CD4-positive, alpha-beta T cell (primary cell): Measurements from ENCODE around the gene COL25A1. TPM values are rescaled to one million over a fixed set of nuclear protein-coding genes. Genes with fewer than 3 reads are reported as not detected.

Source experiments
- ATAC-seq: fragments of 200-7000 bp; cut with Tn5 transposase; one replicate; pipeline ENCODE4 v1.10.0; 2022; ENCODE audit warnings: mild to moderate bottlenecking; ENCODE audit not compliant: poor library complexity
- CTCF ChIA-PET: fragments of 350-600 bp; sonication (Branson Sonifier 250); formaldehyde crosslinking; loops from one replicate; lab custom pipeline; 2021; ENCODE audit warnings: antibody characterized with exemption, inconsistent platforms; lab: Charles Lee
- POLR2A ChIA-PET: fragments of 350-600 bp; sonication (Branson Sonifier 250); formaldehyde crosslinking; loops from one replicate; lab custom pipeline; 2021; ENCODE audit warnings: antibody characterized with exemption, inconsistent platforms; lab: Charles Lee
- DNase-seq, 14 experiments: peaks; one replicate each; pipeline ENCODE4 v3.0.0-alpha.2; 2013 to 2020; ENCODE audit warnings: mixed read lengths in 2 of 14
- H3K27ac ChIP-seq, 2 donors: one replicate each; pipeline versions ENCODE4 v1.5.1 to v1.7.0; 2013; ENCODE audit warnings: low read length in 2 of 2, low read depth in 1 of 2, mild to moderate bottlenecking in 1 of 2
- H3K27me3 ChIP-seq, 2 experiments: 1 replicate in 1 of 2; 2 replicates in 1 of 2; pipeline versions ENCODE4 v1.6.1 to v1.7.0; 2013; ENCODE audit warnings: low read length in 2 of 2, control low read depth in 1 of 2, mild to moderate bottlenecking in 1 of 2, moderate library complexity in 1 of 2; ENCODE audit not compliant: insufficient read depth in 2 of 2, control insufficient read depth in 1 of 2
- H3K36me3 ChIP-seq: one replicate; pipeline ENCODE4 v1.6.1; 2013; ENCODE audit warnings: low read length, control low read depth; ENCODE audit not compliant: insufficient read depth
- H3K4me1 ChIP-seq: one replicate; pipeline ENCODE4 v1.6.1; 2013; ENCODE audit warnings: low read length, control low read depth; ENCODE audit not compliant: insufficient read depth
- H3K4me3 ChIP-seq: one replicate; pipeline ENCODE4 v1.5.1; 2013; ENCODE audit warnings: mild to moderate bottlenecking, low read length, moderate library complexity
- H3K9me3 ChIP-seq, 2 experiments: 1 replicate in 1 of 2; 2 replicates in 1 of 2; pipeline versions ENCODE4 v1.6.1 to v1.7.0; 2013; ENCODE audit warnings: low read length in 2 of 2, mild to moderate bottlenecking in 2 of 2, control low read depth in 1 of 2, moderate library complexity in 1 of 2; ENCODE audit not compliant: control insufficient read depth in 1 of 2, insufficient read depth in 1 of 2
- H3K27ac Mint-ChIP-seq: one replicate; pipeline ENCODE4 v1.8.0; 2020; ENCODE audit warnings: mixed read lengths
- H3K27me3 Mint-ChIP-seq: one replicate; pipeline ENCODE4 v1.8.0; 2021; ENCODE audit warnings: mixed read lengths
- H3K36me3 Mint-ChIP-seq: one replicate; pipeline ENCODE4 v1.8.0; 2021; ENCODE audit warnings: low read depth, mixed read lengths
- H3K4me1 Mint-ChIP-seq: one replicate; pipeline ENCODE4 v1.8.0; 2021; ENCODE audit warnings: low read depth, mixed read lengths
- H3K4me3 Mint-ChIP-seq: one replicate; pipeline ENCODE4 v1.8.0; 2020; ENCODE audit warnings: mild to moderate bottlenecking, mixed read lengths
- H3K9me3 Mint-ChIP-seq: one replicate; pipeline ENCODE4 v1.8.0; 2020; ENCODE audit warnings: mixed read lengths
- intact Hi-C, 2 experiments: fragments of 100-400 bp; cut with DNase I in 1 of 2; cut with micrococcal nuclease in 1 of 2; formaldehyde crosslinking; loops; one replicate each; pipeline versions ENCODE4 v1.15.1 to v1.9.0; 2023 to 2025; cut with DNase I, micrococcal nuclease
- total RNA-seq, 174 experiments: library from RNA in 2 of 174; stranded (reverse) in 2 of 174; gene quantifications; one replicate each; pipeline ENCODE4 v1.2.3 and lab custom pipeline; 2021 to 2026
- TF ChIP-seq, protein P1 (sequence below): fragments of 200-600 bp; IDR thresholded peaks from one replicate; pipeline ENCODE4 v1.8.0; 2022; ENCODE audit warnings: antibody characterized with exemption, mild to moderate bottlenecking

Gene COL25A1
- total RNA-seq, 2 experiments from 2014 or later: 0.42 TPM; not detected in 1

DNA sequence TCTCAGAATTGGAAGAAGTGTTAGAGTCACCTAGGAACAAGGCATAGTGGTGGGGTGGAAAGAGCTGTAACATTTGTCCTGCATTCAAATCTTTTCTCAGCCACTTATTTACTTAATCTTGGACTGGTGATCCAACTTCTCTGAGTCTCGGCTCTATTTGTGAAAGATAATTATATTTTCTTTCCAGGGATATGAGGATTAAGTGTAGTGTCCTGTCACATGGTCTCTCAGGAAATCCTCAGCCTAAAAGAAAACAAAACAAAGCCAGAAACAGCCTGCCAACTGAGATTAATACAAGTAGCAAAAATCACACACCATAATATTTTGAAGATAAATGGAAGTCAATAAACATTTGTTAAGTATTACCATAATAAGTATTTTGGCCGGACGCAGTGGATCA lies 506.3 kb downstream of the COL25A1 start:
- H3K27me3 Mint-ChIP-seq: no peaks in the 10 kb centered on the region
- DNase-seq: no peak
- Histone ChIP-seq H3K9me3 (no peaks in the 10 kb centered on the region), H3K27me3 (no peaks in the 10 kb centered on the region), H3K4me3 (no peak overlapping the region), H3K4me1 (no peaks in the 10 kb centered on the region), H3K36me3 (no peaks in the 10 kb centered on the region), H3K27ac (no peak overlapping the region)
- CTCF ChIA-PET: no interaction called here
- POLR2A ChIA-PET: no interaction called here
- H3K36me3 Mint-ChIP-seq: no peaks in the 10 kb centered on the region
- H3K4me3 Mint-ChIP-seq: no peak overlapping the region
- no peaks in the 10 kb centered on the region for H3K9me3 Mint-ChIP-seq
- no peak for ATAC-seq
- H3K4me1 Mint-ChIP-seq: no peaks in the 10 kb centered on the region
- TF ChIP-seq, protein P1, sequence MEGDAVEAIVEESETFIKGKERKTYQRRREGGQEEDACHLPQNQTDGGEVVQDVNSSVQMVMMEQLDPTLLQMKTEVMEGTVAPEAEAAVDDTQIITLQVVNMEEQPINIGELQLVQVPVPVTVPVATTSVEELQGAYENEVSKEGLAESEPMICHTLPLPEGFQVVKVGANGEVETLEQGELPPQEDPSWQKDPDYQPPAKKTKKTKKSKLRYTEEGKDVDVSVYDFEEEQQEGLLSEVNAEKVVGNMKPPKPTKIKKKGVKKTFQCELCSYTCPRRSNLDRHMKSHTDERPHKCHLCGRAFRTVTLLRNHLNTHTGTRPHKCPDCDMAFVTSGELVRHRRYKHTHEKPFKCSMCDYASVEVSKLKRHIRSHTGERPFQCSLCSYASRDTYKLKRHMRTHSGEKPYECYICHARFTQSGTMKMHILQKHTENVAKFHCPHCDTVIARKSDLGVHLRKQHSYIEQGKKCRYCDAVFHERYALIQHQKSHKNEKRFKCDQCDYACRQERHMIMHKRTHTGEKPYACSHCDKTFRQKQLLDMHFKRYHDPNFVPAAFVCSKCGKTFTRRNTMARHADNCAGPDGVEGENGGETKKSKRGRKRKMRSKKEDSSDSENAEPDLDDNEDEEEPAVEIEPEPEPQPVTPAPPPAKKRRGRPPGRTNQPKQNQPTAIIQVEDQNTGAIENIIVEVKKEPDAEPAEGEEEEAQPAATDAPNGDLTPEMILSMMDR: no peak
- intact Hi-C loops: no loop called here
- H3K27ac Mint-ChIP-seq: no peak overlapping the region

DNA sequence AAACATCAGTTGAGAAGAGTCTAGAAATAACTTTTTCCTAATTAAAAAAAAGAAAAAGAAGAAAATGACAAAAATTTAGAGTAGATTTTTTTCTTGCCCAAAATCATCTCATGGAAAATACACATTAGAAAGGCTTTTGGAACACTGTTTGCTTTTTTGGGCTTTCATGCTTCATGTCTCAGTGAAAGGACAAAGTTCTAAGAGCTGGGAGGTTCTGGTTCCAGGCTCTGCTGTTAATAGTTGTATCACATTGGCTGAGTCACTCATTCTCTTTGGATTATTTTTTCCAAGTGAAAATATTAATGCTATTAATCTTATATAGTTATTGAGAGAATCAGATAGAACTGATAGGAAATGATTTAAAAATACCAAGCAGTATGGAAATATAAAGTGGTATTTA lies 506.7 kb downstream of the COL25A1 start:
- Mint-ChIP-seq H3K27me3 (no peaks in the 10 kb centered on the region), H3K4me1 (no peaks in the 10 kb centered on the region), H3K36me3 (no peaks in the 10 kb centered on the region), H3K27ac (no peak overlapping the region), H3K9me3 (no peaks in the 10 kb centered on the region), H3K4me3 (no peak overlapping the region)
- intact Hi-C loops: no loop called here
- no peaks in the 10 kb centered on the region for H3K36me3 ChIP-seq
- H3K27ac ChIP-seq: no peak overlapping the region
- ChIA-PET CTCF (no interaction called here), POLR2A (no interaction called here)
- ATAC-seq (no peak), DNase-seq (no peak)
- H3K4me1 ChIP-seq: no peaks in the 10 kb centered on the region
- no peak overlapping the region for H3K4me3 ChIP-seq
- TF ChIP-seq, protein P1: no peak
- no peaks in the 10 kb centered on the region for H3K9me3 ChIP-seq
- H3K27me3 ChIP-seq: no peaks in the 10 kb centered on the region

DNA sequence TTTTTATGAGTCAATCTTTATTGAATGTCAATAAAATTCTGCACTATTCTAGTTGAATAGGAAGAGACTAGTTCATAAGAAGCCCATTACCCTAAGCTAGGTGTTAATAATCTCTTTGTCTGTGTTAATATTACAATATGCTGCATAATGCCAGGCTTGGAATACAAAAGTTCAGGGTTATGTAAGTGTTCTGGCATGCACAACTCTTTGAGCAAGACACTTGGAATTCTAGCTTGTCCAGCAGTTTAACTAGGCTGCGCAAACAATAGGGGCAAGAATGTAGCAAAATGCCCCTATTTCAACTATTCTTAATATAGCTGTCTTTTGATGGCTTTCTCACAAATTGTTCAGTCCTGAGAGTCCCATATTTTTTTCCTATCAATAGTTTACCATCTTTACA lies 508.3 kb downstream of the COL25A1 start:
- TF ChIP-seq, protein P1: no peak
- Histone ChIP-seq H3K4me3 (no peak overlapping the region), H3K4me1 (no peaks in the 10 kb centered on the region), H3K36me3 (no peaks in the 10 kb centered on the region), H3K27ac (no peak overlapping the region), H3K9me3 (no peaks in the 10 kb centered on the region), H3K27me3 (no peaks in the 10 kb centered on the region)
- no peaks in the 10 kb centered on the region for H3K9me3 Mint-ChIP-seq
- no peak overlapping the region for H3K4me3 Mint-ChIP-seq
- intact Hi-C loops: no loop called here
- no peak overlapping the region for H3K27ac Mint-ChIP-seq
- DNase-seq (no peak), ATAC-seq (no peak)
- ChIA-PET POLR2A (no interaction called here), CTCF (interaction anchor here (0.7 kb wide), 1 partner anchor 42 kb away, joined by 4 read pairs; no protein-coding TSS in a partner anchor)
- no peaks in the 10 kb centered on the region for H3K4me1 Mint-ChIP-seq
- no peaks in the 10 kb centered on the region for H3K27me3 Mint-ChIP-seq
- H3K36me3 Mint-ChIP-seq: no peaks in the 10 kb centered on the region
